ENCODE data around the gene ARPIN.

- TF ChIP-seq CTCF (IDR thresholded peaks at IDR 0.05) (no peak), POLR2A (IDR thresholded peaks at IDR 0.05) (no peak)
Observed at GRCh38 chr15:89883518-89883917, 29.2 kb downstream of the ARPIN start.

Measured in thyroid gland (tissue), 4 donors.